Keratinocyte (primary cell): ENCODE measurements around the gene TIAM1.

Experiments
- CTCF ChIP-seq, 3 experiments: IDR thresholded peaks in 1 of 3; conservative IDR thresholded peaks in 1 of 3; optimal IDR thresholded peaks in 1 of 3; 2 replicates in 2 of 3; 3 replicates in 1 of 3; pipeline versions ENCODE3 to v1.5.1; 2011; ENCODE audit warnings: low read length in 3 of 3, mild to moderate bottlenecking in 3 of 3, moderate library complexity in 2 of 3, control low read depth in 1 of 3, inconsistent platforms in 1 of 3; ENCODE audit not compliant: insufficient read depth in 2 of 3; ENCODE audit errors: extremely low read depth in 1 of 3
- EZH2 ChIP-seq: IDR thresholded peaks from one replicate; pipeline ENCODE4 v1.6.1; 2012; ENCODE audit warnings: inconsistent platforms, mild to moderate bottlenecking, low read length, moderate library complexity

- TF ChIP-seq CTCF (optimal IDR thresholded peaks at IDR 0.05 in 1 of 3, IDR thresholded peaks at IDR 0.05 in 1 of 3, conservative IDR thresholded peaks at IDR 0.05 in 1 of 3; ENCODE audit: extremely low read depth in 1 of 3, insufficient read depth in 2 of 3, low read length in 3 of 3) = no peak
- no peak for TF ChIP-seq EZH2
Observed at GRCh38 chr21:31162827-31163226, 181.2 kb downstream of the TIAM1 start.
